ENCODE results near the gene LRRC53.

The LRRC53 gene

DNA sequence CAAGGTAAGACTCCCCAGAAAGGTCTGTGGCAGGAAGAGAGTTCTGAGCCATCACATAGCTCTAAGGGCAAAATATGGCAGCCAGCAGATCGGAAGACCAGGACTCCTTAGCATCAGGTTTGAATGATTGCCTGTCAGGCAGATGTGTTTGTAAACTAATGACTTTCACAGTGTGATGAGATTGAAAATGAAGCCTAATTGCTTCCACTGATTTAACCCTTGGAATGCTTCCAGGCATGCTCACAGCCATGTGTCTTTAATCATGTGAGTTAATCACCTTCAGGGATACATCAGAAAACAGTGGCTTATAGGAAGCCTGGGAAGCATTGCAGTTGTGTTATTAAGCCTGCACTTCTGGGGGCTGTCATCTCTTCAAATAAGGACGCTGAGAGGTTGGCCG lies 82.8 kb downstream of the LRRC53 start:
- DNase-seq: no peak

DNA sequence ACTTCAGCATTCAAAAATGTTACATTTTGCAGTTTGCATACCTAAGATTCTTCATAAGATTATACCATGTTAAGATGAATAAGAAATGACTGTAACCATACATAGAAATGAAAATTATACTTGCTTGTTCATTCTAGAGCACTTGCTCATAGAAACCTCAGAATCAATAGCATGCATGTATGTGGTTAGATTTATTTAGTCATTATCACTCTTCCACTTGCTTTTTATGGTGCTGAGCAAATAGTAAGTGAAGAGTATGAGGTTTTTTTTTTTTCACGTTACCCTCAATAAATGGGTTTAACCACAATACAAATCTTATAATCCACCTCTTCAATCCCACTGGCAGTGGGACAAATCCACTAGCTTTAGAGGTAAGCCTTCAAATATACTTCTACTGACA lies 84.7 kb downstream of the LRRC53 start:
- no peak for DNase-seq

DNA sequence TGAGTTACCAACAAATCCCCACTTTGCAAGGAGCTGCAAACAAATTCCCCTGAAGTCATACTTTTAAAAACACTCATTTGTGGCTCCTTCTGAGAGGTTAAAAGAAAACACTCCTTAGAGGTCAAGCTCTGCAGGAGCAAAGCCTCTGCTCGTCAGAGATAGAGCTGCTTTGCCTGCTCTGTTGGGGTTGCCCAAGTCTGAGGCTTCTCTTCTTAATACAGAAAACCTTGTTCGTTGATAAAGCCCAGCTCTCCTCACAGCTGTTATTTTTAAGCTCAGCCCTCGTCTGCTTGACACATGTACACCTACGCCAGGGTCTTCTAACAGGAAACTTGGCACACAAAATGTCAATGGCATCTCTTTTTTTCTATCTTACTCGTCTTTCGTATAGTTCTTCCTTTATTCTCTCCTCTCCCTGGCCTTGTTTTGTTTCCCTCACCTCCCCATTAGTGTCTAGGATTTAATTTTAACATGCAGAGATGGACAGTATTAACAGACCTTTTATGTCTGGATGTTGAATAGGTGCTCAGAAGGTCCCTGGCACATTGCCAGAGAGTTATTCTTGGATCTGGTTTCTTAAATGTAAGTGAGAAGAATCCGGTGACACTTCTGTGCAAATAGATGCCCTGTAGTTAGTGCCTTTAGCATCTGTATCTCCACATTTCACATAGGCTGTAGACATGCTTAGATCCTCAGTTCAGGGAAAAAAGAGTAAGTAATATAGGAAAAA lies 86.0 kb downstream of the LRRC53 start:
- no peak for DNase-seq

DNA sequence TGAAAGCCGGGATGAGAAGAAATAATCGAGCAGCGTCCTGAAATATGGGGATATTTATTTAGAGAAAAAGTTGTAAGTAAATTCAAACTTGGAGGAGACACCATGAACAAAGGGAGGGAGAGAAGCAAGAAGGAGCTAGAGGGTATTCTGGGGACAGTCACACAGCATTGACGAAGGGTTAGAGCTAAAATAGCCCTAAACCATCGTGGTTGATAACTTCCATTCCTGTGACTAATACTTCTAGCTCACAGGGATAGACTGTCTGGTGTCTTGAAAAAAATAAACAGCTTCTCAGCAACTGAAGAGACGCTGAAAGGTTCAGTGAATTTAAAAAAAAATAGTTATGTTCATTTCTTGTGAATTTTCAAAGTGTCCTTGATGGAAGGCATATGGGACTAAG lies 86.7 kb downstream of the LRRC53 start:
- DNase-seq: no peak

DNA sequence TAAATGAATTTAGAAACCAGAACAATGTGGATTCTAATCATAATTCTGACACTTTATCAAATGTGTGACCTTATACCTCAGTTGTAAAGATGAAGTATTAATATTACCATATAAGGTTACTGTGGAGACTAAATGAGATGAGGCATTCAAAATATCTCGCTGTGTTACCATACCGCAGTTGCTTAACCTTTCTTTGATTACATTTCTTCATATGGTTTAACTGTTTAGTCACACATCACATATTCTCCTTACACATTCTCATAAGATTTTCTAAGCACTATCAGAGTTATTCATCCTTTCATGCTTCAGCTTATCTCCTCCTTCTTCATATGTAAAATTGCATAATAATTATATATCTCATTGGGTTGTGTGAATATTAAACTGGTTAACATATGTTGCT lies 88.9 kb downstream of the LRRC53 start:
- no peak for DNase-seq

DNA sequence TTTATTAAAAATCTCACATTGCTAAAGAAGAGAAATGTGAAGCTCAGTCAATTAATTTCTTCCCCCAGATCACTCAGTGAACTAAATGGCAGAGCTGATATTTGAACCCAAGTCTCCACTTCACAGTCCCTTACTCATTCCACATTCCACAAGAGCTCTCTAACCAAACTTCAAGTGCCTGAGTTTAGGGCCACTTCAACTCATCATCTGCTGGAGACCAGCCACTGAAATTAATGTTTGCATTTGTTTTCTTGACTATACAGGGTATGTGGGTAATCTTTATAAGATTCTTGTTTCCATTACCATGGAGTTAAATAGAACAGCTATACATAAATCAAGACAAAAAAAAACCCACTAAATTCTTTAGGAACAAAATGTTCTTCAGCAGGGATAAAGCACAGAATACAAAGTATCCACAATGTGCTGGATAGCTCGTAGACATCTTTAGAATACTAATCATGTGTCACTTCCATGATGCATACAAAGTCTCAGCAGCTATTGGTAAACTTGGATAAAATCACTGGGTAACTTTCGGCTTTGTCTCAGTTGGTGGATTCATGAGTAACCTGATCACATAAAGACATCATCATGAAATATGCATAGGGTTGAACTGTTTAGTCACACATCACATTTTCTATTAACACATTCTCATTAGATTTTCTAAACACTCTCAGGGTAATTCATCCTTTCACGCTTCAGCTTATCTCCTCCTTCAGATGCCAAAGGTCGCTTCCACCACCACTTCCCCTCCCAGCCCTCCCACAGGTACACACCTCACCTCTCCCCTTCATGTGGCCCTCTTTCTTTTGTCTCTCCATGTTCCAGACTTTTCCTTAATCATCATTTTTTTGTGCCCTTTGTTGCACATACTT lies 89.8 kb downstream of the LRRC53 start:
- no peak for DNase-seq

DNA sequence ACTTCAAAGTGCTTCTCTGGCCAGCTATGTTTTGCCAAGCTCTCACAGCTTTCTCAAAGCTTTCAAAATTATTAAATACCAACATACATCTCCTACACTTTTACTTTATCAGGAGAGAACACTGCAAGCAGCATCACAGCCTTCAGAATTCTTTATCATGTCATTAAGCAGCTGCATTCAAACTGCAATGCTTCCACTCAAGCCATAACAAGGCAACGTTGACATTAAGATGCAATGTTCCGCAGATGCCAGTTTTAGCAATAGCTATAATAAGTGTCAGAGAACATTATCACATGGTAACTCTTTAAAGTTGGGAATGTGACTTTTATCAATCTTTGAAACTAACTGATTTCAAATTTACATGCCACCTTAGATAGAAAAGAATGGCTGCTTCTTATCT lies 91.9 kb downstream of the LRRC53 start:
- DNase-seq: no peak

All from T1000 (cell line).